DMS114 treated with DMSO at 0.1 percent for 48 hours (cell line): ENCODE measurements around the gene SEC14L5.

Experiments used
- DNase-seq: peaks from one replicate; lab custom pipeline; 2025; ENCODE audit not compliant: unreplicated experiment; lab: John Stamatoyannopoulos, UW

SEC14L5 gene

DNA sequence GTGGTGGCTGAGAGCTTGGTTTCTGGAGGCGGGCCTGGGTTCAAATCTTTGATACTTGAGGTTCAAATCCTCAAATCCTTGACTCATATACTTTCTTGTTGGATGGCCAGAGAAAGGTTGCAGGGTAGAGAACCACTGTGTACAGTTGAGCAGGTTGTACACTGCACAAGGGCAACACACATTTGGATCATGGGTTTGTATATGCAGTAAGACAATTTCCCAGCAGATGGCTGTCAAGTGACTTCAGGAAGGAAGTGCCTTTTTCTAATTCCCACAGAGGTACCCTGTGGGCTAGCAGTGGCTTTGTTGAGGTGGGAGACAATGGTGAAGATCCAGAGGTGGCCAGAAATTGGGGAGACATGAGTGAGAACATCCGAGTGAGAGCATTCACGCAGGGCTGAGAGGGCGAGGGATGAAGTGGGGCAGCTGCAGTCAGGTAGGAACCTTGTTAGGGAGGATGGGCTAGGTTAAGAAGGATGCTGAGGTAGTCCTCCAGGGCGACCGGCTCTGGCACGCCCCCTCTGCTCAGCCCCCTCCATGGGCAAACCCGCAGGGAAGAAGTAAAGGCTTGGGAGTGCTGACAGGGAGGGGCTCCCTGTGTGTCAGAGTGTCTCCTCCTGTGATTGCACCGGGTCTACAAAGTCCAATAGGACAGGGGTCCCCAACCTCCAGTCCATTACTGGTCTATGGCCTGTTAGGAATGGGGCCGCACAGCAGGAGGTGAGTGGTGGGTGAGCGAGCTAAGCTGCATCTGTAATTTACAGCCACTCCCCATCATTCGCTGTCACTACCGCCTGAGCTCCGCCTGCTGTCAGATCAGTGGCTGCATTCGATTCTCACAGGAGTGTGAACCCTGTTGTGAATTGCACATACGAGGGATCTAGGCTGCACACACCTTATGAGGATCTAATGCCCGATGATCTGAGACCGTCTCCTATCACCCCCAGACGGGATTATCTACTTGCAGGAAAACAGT, 104.9 kb downstream of the SEC14L5 start:
- no peak for DNase-seq

GRCh38 chr16:5064915-5065314, 106.8 kb downstream of the SEC14L5 start:
- no peak for DNase-seq

GRCh38 chr16:5065326-5065725, 107.2 kb downstream of the SEC14L5 start:
- no peak for DNase-seq

DNA sequence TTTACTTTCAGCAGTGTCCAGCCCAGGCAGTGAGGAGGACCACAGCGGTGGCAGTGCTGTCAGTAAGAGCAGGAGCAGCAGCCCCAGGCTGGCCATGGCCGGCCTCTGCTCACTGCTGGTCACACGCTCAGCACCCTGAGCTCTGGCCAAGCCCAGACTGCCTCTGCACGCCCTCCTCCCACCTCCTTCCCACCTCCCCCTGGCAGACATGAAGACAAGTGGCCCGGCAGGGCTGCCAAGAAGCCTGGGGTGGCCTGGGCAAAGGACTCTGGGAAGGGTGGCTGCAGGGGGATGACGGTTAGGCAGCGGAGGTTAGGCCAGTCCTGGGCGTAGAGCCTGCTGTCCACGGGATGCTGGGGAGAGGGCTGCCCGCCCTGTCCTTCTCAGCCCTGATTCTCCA, 107.7 kb downstream of the SEC14L5 start, which contains the start of gene C16orf89:
Gene C16orf89 (minus strand): TSS at position 144 of the 400 bp plus-strand sequence. CDS start 48 bp downstream, at position 96.
- no peak for DNase-seq

- DNase-seq: no peak
Measured at GRCh38 chr16:5066511-5066910, 108.4 kb downstream of the SEC14L5 start.
